ENCODE measurements around the gene COPS2.
"Not testable (repeated sequence)": the region's sequence is repeated elsewhere in the genome, so short reads cannot be mapped to it uniquely, and the experiment has no call there.

COPS2 gene

GRCh38 chr15:49155110-49155833, at the start of gene COPS2:
TSS of gene COPS2 (minus strand) at chr15:49155599. CDS start at chr15:49155578, 21 bp downstream.
- peak; percentile 94 to 96 for DNase-seq

- no peak for DNase-seq
Measured at GRCh38 chr15:49200347-49200746, 44.9 kb upstream of the COPS2 start.

GRCh38 chr15:49199666-49200065, 44.3 kb upstream of the COPS2 start:
- no peak for DNase-seq

GRCh38 chr15:49196856-49197255, 41.5 kb upstream of the COPS2 start:
- no peak for DNase-seq

- DNase-seq: no peak
Measured at GRCh38 chr15:49191892-49192291, 36.5 kb upstream of the COPS2 start.

- DNase-seq: no peak
Measured at GRCh38 chr15:49190586-49190985, 35.2 kb upstream of the COPS2 start.

- DNase-seq: no peak
Measured at GRCh38 chr15:49189631-49190030, 34.2 kb upstream of the COPS2 start.

GRCh38 chr15:49188933-49189332, 33.5 kb upstream of the COPS2 start:
- DNase-seq: no peak

GRCh38 chr15:49187549-49188245, 32.3 kb upstream of the COPS2 start:
- no peak for DNase-seq

- no peak for DNase-seq
Measured at GRCh38 chr15:49185473-49185872, 30.1 kb upstream of the COPS2 start.

GRCh38 chr15:49183741-49184140, 28.3 kb upstream of the COPS2 start:
- not testable (repeated sequence) for DNase-seq

GRCh38 chr15:49182128-49182527, 26.7 kb upstream of the COPS2 start:
- no peak for DNase-seq

- no peak for DNase-seq
Measured at GRCh38 chr15:49179433-49180190, 24.2 kb upstream of the COPS2 start.

GRCh38 chr15:49178497-49178896, 23.1 kb upstream of the COPS2 start:
- no peak for DNase-seq

- DNase-seq: not testable (repeated sequence)
Measured at GRCh38 chr15:49175582-49176397, 20.4 kb upstream of the COPS2 start.

- DNase-seq: no peak
Measured at GRCh38 chr15:49174902-49175301, 19.5 kb upstream of the COPS2 start.

GRCh38 chr15:49171790-49172189, 16.4 kb upstream of the COPS2 start:
- no peak for DNase-seq

- peak; percentile 77 to 85 for DNase-seq
Measured at GRCh38 chr15:49169880-49170597, 14.6 kb upstream of the COPS2 start, which contains the start of gene GALK2. TSS of gene GALK2 (plus strand) at chr15:49170247. CDS start at chr15:49170323, 76 bp downstream.

GRCh38 chr15:49168016-49168415, 12.6 kb upstream of the COPS2 start:
- no peak for DNase-seq

- no peak for DNase-seq
Measured at GRCh38 chr15:49164865-49165264, 9.5 kb upstream of the COPS2 start.

GRCh38 chr15:49163678-49164077, 8.3 kb upstream of the COPS2 start:
- DNase-seq: no peak

Measured in CD4-positive, alpha-beta T cell treated with Interleukin-1 beta for 1 hour (primary cell).